ENCODE data around the gene VAPB. TPM values are rescaled to one million over a fixed set of nuclear protein-coding genes. Genes with fewer than 3 reads are reported as not detected.

The VAPB gene
- total and polyA plus RNA-seq, 2 donors from 2014 or later, result 49.3 to 60.4 TPM

GRCh38 chr20:58403272-58403671 lies 14.2 kb downstream of the VAPB start:
- no peak overlapping the region for H3K27ac ChIP-seq (ENCODE audit: low read depth in 2 of 2, low read length in 2 of 2)
- TF ChIP-seq, protein P1, sequence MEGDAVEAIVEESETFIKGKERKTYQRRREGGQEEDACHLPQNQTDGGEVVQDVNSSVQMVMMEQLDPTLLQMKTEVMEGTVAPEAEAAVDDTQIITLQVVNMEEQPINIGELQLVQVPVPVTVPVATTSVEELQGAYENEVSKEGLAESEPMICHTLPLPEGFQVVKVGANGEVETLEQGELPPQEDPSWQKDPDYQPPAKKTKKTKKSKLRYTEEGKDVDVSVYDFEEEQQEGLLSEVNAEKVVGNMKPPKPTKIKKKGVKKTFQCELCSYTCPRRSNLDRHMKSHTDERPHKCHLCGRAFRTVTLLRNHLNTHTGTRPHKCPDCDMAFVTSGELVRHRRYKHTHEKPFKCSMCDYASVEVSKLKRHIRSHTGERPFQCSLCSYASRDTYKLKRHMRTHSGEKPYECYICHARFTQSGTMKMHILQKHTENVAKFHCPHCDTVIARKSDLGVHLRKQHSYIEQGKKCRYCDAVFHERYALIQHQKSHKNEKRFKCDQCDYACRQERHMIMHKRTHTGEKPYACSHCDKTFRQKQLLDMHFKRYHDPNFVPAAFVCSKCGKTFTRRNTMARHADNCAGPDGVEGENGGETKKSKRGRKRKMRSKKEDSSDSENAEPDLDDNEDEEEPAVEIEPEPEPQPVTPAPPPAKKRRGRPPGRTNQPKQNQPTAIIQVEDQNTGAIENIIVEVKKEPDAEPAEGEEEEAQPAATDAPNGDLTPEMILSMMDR (IDR thresholded peaks at IDR 0.05; ENCODE audit: borderline replicate concordance, extremely low read depth, insufficient read depth), result no peak
- H3K9ac ChIP-seq (ENCODE audit: low read length in 3 of 3), result no peak overlapping the region
- FAIRE-seq (no peak), DNase-seq (no peak)
- no peaks in the 10 kb centered on the region for H3K9me3 ChIP-seq (ENCODE audit: control insufficient read depth in 2 of 3, insufficient read depth in 1 of 3, low read length in 3 of 3)
- no peak overlapping the region for H3K4me3 ChIP-seq (ENCODE audit: low read length in 3 of 3)
- no peaks in the 10 kb centered on the region for H3K27me3 ChIP-seq (ENCODE audit: control insufficient read depth, insufficient read depth, low read length)
- H3K4me1 ChIP-seq (ENCODE audit: control insufficient read depth in 2 of 3, insufficient read depth in 2 of 3, low read depth in 1 of 3, low read length in 3 of 3), result peaks cover 0 to 14% (median 8%) of the 10 kb centered on the region in 3 donors
- intact Hi-C loops (cut with DNase I), result no loop called here
- no peaks in the 10 kb centered on the region for H3K36me3 ChIP-seq (ENCODE audit: control insufficient read depth in 2 of 3, insufficient read depth in 3 of 3, low read length in 3 of 3)

GRCh38 chr20:58405504-58406291 lies 16.7 kb downstream of the VAPB start:
- TF ChIP-seq, protein P1 (IDR thresholded peaks at IDR 0.05; ENCODE audit: borderline replicate concordance, extremely low read depth, insufficient read depth), result no peak
- Histone ChIP-seq H3K27me3 (ENCODE audit: control insufficient read depth, insufficient read depth, low read length) (no peaks in the 10 kb centered on the region), H3K9ac (ENCODE audit: low read length in 3 of 3) (no peak overlapping the region), H3K4me3 (ENCODE audit: low read length in 3 of 3) (no peak overlapping the region), H3K36me3 (ENCODE audit: control insufficient read depth in 2 of 3, insufficient read depth in 3 of 3, low read length in 3 of 3) (no peaks in the 10 kb centered on the region), H3K27ac (ENCODE audit: low read depth in 2 of 2, low read length in 2 of 2) (no peak overlapping the region), H3K4me1 (ENCODE audit: control insufficient read depth in 2 of 3, insufficient read depth in 2 of 3, low read depth in 1 of 3, low read length in 3 of 3) (peaks cover 0 to 17% (median 8%) of the 10 kb centered on the region in 3 donors), H3K9me3 (ENCODE audit: control insufficient read depth in 2 of 3, insufficient read depth in 1 of 3, low read length in 3 of 3) (no peaks in the 10 kb centered on the region)
- intact Hi-C loops (cut with DNase I), result no loop called here
- DNase-seq (no peak), FAIRE-seq (no peak)

- peaks cover 0 to 17% (median 4%) of the 10 kb centered on the region in 3 donors for H3K4me1 ChIP-seq (ENCODE audit: control insufficient read depth in 2 of 3, insufficient read depth in 2 of 3, low read depth in 1 of 3, low read length in 3 of 3)
- no peak for DNase-seq
- no peaks in the 10 kb centered on the region for H3K9me3 ChIP-seq (ENCODE audit: control insufficient read depth in 2 of 3, insufficient read depth in 1 of 3, low read length in 3 of 3)
- intact Hi-C loops (cut with DNase I), result no loop called here
- FAIRE-seq, result no peak
- H3K27me3 ChIP-seq (ENCODE audit: control insufficient read depth, insufficient read depth, low read length), result no peaks in the 10 kb centered on the region
- no peaks in the 10 kb centered on the region for H3K36me3 ChIP-seq (ENCODE audit: control insufficient read depth in 2 of 3, insufficient read depth in 3 of 3, low read length in 3 of 3)
- TF ChIP-seq, protein P1 (IDR thresholded peaks at IDR 0.05; ENCODE audit: borderline replicate concordance, extremely low read depth, insufficient read depth), result no peak
- no peak overlapping the region for H3K27ac ChIP-seq (ENCODE audit: low read depth in 2 of 2, low read length in 2 of 2)
- no peak overlapping the region for H3K9ac ChIP-seq (ENCODE audit: low read length in 3 of 3)
- H3K4me3 ChIP-seq (ENCODE audit: low read length in 3 of 3), result no peak overlapping the region
Observed at GRCh38 chr20:58406422-58407001, 17.5 kb downstream of the VAPB start.
